Prostate gland (tissue), 2 donors: ENCODE measurements around the gene PAQR4.

Experiments used
- POLR2A ChIP-seq: fragments of 450-650 bp; IDR thresholded peaks from one replicate; pipeline ENCODE4 v1.6.1; 2016; ENCODE audit warnings: antibody characterized with exemption, mild to moderate bottlenecking
- TF ChIP-seq, protein P1 (sequence below), 4 experiments: fragments of 200-600 bp in 2 of 4; fragments of 450-650 bp in 2 of 4; sonication (generic) in 2 of 4; IDR thresholded peaks; 1 replicate in 3 of 4; 2 replicates in 1 of 4; pipeline ENCODE4 v1.5.1; 2016 to 2019; ENCODE audit warnings: antibody characterized with exemption in 4 of 4, mild to moderate bottlenecking in 2 of 4, moderate library complexity in 2 of 4

DNA sequence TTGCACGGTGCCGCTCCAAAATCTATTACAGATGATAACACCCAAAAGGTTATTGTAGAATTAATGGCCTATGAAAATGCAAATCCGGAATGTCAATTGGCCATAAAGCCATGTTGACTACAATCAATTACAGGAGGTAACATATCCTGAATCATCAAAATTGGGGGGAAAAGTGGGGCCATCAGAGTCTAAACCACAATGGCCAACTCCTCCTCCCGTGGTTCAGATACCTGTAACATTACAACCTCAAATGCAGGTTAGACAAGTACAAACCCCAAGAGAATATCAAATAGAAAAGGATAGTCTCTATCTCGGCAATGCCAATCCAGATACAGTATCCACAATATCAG is 42.5 kb upstream of the PAQR4 start:
- TF ChIP-seq POLR2A = no peak
- TF ChIP-seq, protein P1, sequence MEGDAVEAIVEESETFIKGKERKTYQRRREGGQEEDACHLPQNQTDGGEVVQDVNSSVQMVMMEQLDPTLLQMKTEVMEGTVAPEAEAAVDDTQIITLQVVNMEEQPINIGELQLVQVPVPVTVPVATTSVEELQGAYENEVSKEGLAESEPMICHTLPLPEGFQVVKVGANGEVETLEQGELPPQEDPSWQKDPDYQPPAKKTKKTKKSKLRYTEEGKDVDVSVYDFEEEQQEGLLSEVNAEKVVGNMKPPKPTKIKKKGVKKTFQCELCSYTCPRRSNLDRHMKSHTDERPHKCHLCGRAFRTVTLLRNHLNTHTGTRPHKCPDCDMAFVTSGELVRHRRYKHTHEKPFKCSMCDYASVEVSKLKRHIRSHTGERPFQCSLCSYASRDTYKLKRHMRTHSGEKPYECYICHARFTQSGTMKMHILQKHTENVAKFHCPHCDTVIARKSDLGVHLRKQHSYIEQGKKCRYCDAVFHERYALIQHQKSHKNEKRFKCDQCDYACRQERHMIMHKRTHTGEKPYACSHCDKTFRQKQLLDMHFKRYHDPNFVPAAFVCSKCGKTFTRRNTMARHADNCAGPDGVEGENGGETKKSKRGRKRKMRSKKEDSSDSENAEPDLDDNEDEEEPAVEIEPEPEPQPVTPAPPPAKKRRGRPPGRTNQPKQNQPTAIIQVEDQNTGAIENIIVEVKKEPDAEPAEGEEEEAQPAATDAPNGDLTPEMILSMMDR (IDR thresholded peaks at IDR 0.05) = no peak
